HG03175 (cell line): ENCODE measurements around the gene EVA1A.

Experiments used
- ATAC-seq: cut with Tn5 transposase; IDR thresholded peaks from one replicate; pipeline ENCODE4 v1.9.1; 2021; ENCODE audit warnings: mild to moderate bottlenecking, moderate library complexity; ENCODE audit not compliant: unreplicated experiment

Gene EVA1A

GRCh38 chr2:75592030-75592429 is 31.3 kb upstream of the EVA1A start:
- ATAC-seq = no peak

DNA sequence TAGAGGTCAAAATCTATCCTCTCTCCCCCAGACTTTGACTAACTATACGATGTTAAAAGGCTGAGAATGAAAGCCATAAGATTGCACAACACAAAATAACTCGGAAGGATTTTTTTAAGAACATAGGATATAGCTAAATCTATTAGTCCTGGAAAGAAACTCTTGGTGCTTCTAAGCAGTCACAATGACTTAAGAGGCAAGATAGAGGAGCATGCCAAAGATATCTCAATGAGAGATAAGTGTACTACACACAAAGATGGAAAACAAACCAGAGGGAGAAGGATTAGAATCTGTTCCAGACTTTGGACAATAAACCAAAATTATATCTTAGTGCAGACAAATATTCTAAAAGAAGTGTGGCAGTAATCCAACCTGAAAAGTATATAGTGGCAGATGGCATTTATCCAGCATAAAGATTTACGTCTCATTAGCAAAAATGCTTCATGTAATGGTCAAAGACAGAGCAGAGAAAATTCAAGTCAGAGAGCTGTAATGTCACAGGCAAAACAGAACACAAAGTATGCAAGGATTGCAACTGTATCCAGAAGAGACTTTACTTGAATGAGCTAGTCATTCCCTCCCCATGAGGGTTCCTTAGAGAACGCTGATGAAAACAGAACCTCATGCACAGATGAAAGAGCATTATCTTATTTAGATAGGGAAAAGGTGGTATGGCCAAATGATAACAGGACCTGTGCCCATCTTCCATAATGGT is 28.8 kb upstream of the EVA1A start:
- no peak for ATAC-seq

DNA sequence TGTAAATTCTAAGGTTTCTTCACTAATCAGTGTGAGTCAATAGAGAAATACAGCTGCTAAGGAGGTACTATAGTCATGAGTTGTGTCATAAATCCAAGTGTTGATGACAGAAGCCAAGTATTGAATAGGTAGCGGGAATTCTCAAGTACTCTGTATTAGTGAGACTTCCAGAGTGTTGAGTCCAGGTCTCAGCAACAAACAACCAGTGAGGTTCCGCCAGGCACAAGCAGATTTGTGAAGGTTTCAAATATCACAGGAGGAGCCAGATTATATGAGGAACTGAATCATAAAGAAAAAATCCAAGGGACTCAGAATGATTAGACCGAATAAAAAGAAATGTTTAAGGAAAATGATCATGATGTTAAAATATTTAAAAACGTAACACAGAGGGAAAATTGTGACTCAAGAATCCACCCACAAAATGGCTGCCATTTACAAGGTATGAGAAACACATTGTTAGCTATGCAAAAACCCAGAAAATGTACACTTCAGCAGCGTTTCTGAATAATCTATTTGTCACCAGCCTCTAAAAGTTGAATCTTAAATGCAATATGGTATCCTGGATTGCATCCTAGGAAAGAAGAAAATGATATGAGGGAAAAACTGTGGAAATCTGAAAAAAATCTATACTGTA is 27.3 kb upstream of the EVA1A start:
- no peak for ATAC-seq

DNA sequence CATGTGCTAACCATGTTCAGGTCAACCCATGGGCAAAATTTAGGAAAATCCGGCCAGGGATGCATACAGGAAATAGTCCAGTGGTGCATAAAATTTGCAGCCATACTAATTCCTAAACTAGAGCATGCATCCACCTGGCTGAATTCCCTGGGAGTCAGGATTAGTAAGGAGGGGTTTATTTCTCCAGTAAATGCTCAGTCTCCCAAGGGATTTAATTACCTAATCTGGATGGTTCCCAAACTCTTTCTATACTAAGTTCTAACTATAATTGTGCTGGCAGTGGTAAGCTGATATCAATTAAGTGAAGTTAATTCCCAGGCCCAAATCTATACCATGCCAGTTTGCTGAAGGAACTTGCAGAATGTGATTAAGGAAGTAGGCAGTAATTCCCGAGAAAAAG is 26.2 kb upstream of the EVA1A start:
- no peak for ATAC-seq

DNA sequence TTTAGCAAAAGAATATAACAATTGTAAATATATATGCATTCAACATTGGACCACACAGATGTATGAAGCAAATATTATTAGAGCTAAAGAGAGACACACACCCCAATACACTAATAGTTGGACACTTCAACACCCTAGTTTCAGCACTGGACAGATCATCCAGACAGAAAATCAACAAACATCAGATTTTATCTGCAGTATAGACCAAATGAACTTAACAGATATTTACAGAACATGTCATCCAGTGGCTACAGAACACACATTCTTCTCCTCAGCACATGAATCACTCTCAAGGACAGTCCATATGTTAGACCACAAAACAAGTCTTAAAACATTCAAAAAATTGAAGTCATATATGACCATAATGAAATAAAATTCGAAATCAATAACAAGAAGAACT is 22.1 kb upstream of the EVA1A start:
- ATAC-seq = no peak

DNA sequence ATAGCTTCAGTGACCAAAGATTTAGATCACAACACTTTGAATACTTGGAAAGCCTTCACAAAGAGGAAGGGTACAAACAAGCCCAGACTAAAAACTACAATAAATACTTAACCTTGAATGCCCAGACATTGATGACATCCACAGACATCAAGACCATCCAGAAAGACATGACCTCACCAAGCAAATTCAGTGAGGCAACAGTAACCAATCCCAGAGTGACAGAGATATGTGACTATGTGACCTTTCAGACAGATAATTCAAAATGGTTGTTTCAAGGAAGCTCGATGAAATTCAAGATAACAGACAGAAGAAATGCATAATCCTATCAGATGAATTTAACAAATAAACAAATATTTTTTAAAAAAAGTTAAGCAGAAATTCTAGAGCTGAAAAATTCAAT is 19.9 kb upstream of the EVA1A start:
- no peak for ATAC-seq

DNA sequence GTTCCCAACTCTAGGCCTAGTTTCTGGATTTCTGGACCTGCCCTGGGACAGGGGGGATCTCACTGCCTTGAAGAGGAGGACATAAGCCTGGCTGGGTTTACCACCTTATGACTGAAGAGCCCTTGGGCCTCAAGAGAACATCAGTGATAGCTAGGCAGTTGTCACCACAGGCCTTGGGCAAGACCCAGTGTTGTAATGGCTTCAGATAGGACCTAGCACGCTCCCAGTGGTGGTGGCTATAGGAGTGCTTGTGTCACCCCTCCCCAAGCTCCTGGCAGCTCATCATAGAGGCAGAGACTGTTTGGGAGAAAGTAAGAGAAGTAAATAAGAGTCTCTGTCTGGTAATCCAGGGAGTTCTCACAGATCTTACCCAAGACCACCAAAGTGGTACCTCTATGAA is 19.4 kb upstream of the EVA1A start:
- ATAC-seq = no peak

DNA sequence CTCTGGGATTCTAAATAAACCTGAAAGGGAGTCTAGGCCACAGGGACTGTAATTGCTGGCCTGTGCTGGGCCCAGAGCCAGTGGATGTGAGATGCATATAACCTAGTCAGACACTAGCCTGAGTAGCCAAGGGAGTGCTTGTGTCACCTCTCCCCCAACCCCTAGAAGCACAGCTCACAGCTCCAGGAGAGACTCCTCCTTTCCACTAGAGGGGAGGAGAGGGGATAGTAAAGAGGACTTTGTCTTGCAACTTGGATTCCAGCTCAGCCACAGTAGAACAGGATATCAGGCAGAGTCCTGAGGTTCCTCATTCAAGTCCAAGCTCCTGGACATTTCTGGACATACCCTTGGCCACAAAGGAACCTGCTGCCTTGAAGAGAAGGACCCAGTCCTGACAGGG is 18.4 kb upstream of the EVA1A start:
- ATAC-seq = no peak

GRCh38 chr2:75577280-75577679 is 16.5 kb upstream of the EVA1A start:
- ATAC-seq = no peak

DNA sequence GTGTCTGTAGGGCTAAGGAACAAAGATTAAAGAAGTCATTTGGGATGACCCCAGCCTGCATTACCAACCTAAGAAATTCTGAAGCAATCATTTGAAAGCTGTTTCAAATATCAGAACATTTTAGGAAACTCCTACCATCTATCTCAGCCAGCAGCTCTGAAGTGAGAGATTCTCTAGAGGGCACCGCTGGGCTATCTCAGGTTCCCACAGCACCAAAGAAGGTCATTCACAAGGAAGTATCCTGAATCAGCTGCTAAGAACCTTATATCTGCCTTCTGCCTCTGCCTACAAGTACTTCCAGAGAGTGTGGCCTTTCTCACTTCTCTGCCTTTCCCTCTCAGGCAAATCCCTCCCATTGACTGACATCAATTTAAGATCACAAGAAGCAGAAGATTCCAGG is 13.4 kb upstream of the EVA1A start:
- ATAC-seq = no peak

DNA sequence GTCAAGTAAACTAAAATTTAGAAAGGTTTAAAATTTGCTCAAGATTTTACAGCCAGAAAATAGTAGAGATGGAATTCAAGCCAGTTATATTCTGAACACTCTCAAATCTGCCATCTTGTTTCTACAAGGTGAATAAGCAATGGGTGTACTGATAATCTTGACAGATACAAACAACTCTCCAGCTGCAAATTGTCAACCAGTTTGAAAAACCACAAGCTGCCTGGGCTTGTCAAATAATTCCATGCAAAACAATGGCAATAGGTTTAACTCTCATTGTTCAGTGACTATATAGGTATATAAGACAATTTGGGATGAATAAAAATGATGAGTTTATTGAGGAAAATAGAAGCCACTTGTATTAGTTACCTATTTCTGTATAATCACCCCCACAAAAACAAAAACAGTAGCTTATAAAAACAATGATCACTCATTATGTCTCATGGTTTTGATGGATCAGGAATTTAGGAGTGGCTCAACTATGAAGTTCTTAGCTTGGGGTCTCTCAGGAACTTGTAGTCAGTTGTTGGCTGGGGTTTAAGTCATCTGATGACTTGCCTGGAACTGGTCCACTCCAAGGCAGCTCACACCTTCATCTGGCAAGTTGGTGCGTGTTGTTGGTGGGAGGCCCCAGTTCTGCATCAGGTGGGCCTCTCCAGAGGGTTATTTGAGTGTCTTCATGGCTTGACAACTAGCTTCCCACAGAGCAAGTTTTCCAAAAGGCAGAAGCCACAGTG is 12.6 kb upstream of the EVA1A start:
- no peak for ATAC-seq

- no peak for ATAC-seq
Observed at GRCh38 chr2:75571730-75572430, 11.1 kb upstream of the EVA1A start.

DNA sequence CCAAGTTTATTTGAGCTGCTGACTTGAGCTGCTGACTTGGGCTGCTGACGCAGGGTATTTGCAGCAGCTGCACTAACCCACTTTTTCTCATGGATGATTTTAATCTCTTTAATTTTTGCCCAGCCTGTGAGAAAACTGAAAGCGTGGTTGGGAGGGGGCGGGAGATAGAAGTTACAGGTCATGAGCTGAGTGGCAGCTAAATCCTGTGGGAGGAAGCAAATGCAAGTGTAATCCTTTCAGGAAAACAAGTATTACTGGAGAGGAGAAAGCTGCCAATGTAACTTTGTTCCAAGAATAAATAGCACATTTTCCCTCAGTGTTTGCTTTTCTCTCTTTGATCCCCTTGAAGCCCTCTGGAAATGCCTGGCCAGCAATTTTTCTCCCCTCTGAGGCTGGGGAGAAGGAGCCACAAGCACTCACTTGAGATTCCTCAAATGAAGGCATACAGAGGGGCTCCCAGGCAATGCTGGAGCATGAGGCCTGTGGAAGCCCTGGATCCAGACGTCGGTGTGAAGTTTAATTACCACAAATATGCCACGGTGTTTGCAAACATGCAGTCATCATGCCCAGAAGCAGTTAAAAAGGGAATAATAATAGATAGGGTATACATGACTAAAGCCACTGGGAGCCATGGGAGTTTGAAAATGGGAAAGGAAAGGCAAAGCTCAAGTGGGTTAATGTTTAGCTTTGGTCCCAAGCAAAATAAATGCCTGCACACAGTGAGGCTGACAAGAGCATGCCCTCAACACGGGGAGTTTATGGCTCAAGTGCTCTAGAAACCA is 10.4 kb upstream of the EVA1A start:
- ATAC-seq = no peak

DNA sequence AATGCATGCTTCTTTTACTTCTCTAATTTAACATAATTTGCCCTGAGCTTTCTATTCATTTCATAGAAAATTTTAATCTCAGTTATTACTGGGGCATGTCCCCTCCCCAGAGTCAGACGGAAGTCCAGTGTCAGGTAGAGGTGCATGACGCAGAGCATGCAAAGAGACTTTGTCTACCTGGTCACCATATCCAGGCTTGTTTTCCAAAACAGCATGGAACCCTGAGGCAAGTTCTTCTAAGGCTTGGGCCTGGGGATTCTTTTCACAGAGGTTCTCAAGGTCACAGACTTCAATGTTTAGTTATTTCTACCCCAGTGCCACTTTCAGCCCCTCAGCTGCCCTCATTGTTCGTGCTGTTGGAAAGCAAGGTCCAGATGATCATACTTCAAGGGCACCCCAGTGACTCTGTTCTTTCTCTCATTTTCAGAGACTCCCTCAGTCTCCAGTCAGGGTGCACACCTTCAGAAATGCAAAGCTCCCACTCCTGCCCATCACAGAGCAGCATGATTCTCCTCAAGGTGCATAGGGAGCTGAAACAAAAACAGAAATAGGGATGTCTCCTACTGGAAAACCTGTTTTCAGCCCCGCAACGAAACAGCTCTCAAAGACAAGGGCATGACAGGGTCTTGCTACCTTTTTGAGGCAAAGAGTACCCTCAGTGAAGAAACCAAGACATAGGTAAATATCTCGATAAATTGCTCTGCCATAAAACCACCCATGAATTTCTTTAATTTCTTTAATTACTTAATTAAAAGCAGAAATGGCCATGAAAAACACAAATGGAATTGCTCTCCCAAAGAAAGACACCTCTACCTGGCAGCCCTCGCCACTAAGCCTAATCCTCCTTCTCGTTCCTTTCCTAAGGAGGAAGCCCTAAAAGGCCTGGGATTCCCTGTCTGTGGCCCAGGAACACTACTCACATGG is 9.5 kb upstream of the EVA1A start:
- no peak for ATAC-seq

GRCh38 chr2:75569546-75569945 is 8.8 kb upstream of the EVA1A start:
- ATAC-seq = no peak

- ATAC-seq = no peak
Observed at GRCh38 chr2:75568174-75568573, 7.4 kb upstream of the EVA1A start.

DNA sequence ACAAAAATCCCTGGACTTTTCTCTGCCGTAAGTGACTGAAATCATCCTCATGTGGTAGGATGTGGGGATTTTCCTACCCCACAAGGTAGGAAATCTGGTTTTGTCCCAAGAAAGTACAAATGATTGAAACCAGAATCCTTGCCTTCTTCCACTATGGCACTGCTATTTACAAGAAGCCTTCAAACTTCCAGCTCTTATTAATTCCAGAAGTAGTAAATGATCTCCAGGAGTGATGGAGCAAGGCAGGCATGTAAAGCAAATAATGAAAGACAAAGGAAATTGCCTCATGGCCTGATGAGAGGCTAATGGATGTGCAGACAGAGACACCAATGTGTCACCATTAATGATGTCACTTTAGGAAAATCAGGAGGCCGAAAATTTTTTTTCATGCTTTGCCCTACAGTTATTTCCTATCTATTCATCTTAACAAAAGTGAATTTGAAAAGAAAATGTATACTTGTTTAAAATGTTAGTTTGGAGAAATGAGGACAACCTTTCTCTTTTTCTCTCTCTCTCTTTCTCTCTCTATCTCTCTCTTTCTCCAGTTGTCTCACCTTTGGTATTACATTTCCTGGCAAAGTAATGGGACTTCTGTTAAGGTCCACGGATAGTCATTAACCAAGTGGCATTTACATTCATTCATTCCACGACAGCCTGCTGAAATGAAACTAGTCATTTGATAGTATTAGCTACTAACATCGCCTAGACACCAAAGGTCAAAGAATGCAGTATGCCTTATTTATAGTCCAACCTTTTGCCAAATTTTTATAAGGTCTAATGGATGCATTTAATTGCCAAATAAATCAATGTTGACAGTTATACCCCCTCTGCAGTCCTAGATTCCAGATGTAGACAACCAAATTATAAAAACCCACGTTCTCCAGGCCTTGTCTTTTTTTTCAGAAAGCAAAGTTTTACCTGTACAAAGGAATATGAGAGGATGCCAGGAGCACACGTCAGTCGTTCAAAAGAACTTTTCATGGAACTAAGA is 5.0 kb upstream of the EVA1A start:
- ATAC-seq = no peak

GRCh38 chr2:75564713-75565359 is 4.1 kb upstream of the EVA1A start:
- ATAC-seq = no peak
